GM23338 (cell line): Measurements from ENCODE around the gene SH3BP4. TPM values are rescaled to one million over a fixed set of nuclear protein-coding genes. Genes with fewer than 3 reads are reported as not detected.

Experiments used
- ATAC-seq: fragments of 200-7000 bp; cut with Tn5 transposase; 3 replicates; pipeline ENCODE4 v1.9.1; 2020
- DNase-seq: peaks from one replicate; pipeline ENCODE4 v3.0.0-alpha.2; 2015; ENCODE audit warnings: low spot score
- H2AFZ ChIP-seq: fragments of 200-600 bp; sonication (generic); 2 replicates; pipeline ENCODE4 v1.8.0; 2016; ENCODE audit warnings: antibody characterized with exemption, mild to moderate bottlenecking, moderate library complexity
- H3F3A ChIP-seq: fragments of 200-600 bp; sonication (generic); replicated peaks from 2 replicates; pipeline ENCODE4 v1.8.0; 2017; ENCODE audit warnings: antibody characterized with exemption, mixed run types, low read depth
- H3K27ac ChIP-seq: fragments of 200-600 bp; sonication (generic); 2 replicates; pipeline ENCODE4 v1.6.1; 2016; ENCODE audit warnings: low read depth
- H3K27me3 ChIP-seq: fragments of 200-600 bp; sonication (generic); 2 replicates; pipeline ENCODE4 v1.8.0; 2016; ENCODE audit warnings: mild to moderate bottlenecking, mixed run types, moderate library complexity; ENCODE audit not compliant: insufficient read depth
- H3K36me3 ChIP-seq: fragments of 200-600 bp; sonication (generic); 2 replicates; pipeline ENCODE4 v1.8.0; 2016; ENCODE audit warnings: mild to moderate bottlenecking; ENCODE audit not compliant: insufficient read depth
- H3K4me1 ChIP-seq: fragments of 200-600 bp; sonication (generic); 2 replicates; pipeline ENCODE4 v1.8.0; 2016; ENCODE audit warnings: mild to moderate bottlenecking, moderate library complexity; ENCODE audit not compliant: insufficient read depth
- H3K4me2 ChIP-seq: fragments of 200-600 bp; sonication (generic); 2 replicates; pipeline ENCODE4 v1.7.1; 2017; ENCODE audit warnings: mixed run types
- H3K4me3 ChIP-seq: fragments of 200-600 bp; sonication (generic); 2 replicates; pipeline ENCODE4 v1.6.1; 2016; ENCODE audit warnings: mixed run types
- H3K79me2 ChIP-seq: fragments of 200-600 bp; sonication (generic); replicated peaks from 2 replicates; pipeline ENCODE4 v1.8.0; 2017; ENCODE audit warnings: mild to moderate bottlenecking; ENCODE audit not compliant: insufficient read depth
- H3K9me2 ChIP-seq: fragments of 200-600 bp; sonication (generic); 2 replicates; pipeline ENCODE4 v1.8.0; 2017; ENCODE audit not compliant: insufficient read depth
- H4K20me1 ChIP-seq: fragments of 200-600 bp; sonication (generic); replicated peaks from 2 replicates; pipeline ENCODE4 v1.8.0; 2017; ENCODE audit warnings: mild to moderate bottlenecking; ENCODE audit not compliant: insufficient read depth
- H3K27ac Mint-ChIP-seq: 2 replicates; pipeline ENCODE4 v1.8.0; 2020; ENCODE audit warnings: inconsistent platforms, mild to moderate bottlenecking, moderate library complexity, mixed read lengths
- H3K27me3 Mint-ChIP-seq: 3 replicates; pipeline ENCODE4 v1.8.0; 2022; ENCODE audit warnings: low read depth, mild to moderate bottlenecking, moderate library complexity, mixed read lengths, inconsistent platforms; ENCODE audit not compliant: insufficient read depth, poor library complexity
- H3K36me3 Mint-ChIP-seq: 3 replicates; pipeline ENCODE4 v1.8.0; 2021; ENCODE audit warnings: low read depth, mild to moderate bottlenecking, inconsistent platforms, moderate library complexity, mixed read lengths
- H3K4me1 Mint-ChIP-seq: 3 replicates; pipeline ENCODE4 v1.8.0; 2020; ENCODE audit warnings: mild to moderate bottlenecking, inconsistent platforms, mixed read lengths
- H3K4me3 Mint-ChIP-seq: 3 replicates; pipeline ENCODE4 v1.8.0; 2021; ENCODE audit warnings: moderate library complexity, mild to moderate bottlenecking, inconsistent platforms, mixed read lengths
- H3K9me3 Mint-ChIP-seq: 3 replicates; pipeline ENCODE4 v1.8.0; 2020; ENCODE audit warnings: moderate library complexity, mild to moderate bottlenecking, inconsistent platforms, mixed read lengths
- CREB1 ChIP-seq: fragments of 250-450 bp; sonication (Bioruptor Pico); IDR thresholded peaks from 2 replicates; pipeline ENCODE4 v1.5.0; 2020; ENCODE audit warnings: low read depth, mild to moderate bottlenecking, moderate library complexity
- CTCF ChIP-seq, 2 experiments: fragments of 200-600 bp in 1 of 2; sonication (generic) in 1 of 2; conservative IDR thresholded peaks; 2 replicates each; pipeline versions ENCODE4 v1.5.1 to v1.6.1; 2016 to 2017; ENCODE audit warnings: antibody characterized with exemption in 2 of 2, low read depth in 2 of 2, mild to moderate bottlenecking in 2 of 2, moderate library complexity in 1 of 2
- EZH2 ChIP-seq: fragments of 200-600 bp; sonication (generic); IDR thresholded peaks from one replicate; pipeline ENCODE4 v1.8.0; 2017; ENCODE audit warnings: antibody characterized with exemption, mild to moderate bottlenecking, low read depth; ENCODE audit not compliant: unreplicated experiment
- EZH2phosphoT487 ChIP-seq: fragments of 200-600 bp; sonication (generic); IDR thresholded peaks from one replicate; pipeline ENCODE4 v1.8.1; 2018; ENCODE audit warnings: antibody characterized with exemption; ENCODE audit not compliant: unreplicated experiment
- JUNB ChIP-seq: IDR thresholded peaks from one replicate; pipeline ENCODE4 v1.6.1; 2016; ENCODE audit warnings: antibody characterized with exemption; ENCODE audit not compliant: unreplicated experiment
- NANOG ChIP-seq: IDR thresholded peaks from 2 replicates; pipeline ENCODE4 v1.6.1; 2016; ENCODE audit warnings: antibody characterized with exemption, borderline replicate concordance
- POLR2AphosphoS5 ChIP-seq: IDR thresholded peaks from 2 replicates; pipeline ENCODE4 v1.6.1; 2016; ENCODE audit warnings: antibody characterized with exemption, low read depth
- REST ChIP-seq: IDR thresholded peaks from one replicate; pipeline ENCODE4 v1.6.1; 2018; ENCODE audit warnings: antibody characterized with exemption; ENCODE audit not compliant: unreplicated experiment
- STAT1 ChIP-seq: IDR thresholded peaks from one replicate; pipeline ENCODE4 v1.6.1; 2016; ENCODE audit warnings: antibody characterized with exemption; ENCODE audit not compliant: unreplicated experiment
- ZNF114 ChIP-seq: fragments of 250-450 bp; sonication (Bioruptor Pico); IDR thresholded peaks from 2 replicates; pipeline ENCODE4 v1.5.0; 2020; ENCODE audit warnings: mild to moderate bottlenecking, moderate library complexity
- ZNF331 ChIP-seq: fragments of 250-450 bp; sonication (Bioruptor Pico); IDR thresholded peaks from 2 replicates; pipeline ENCODE4 v1.5.0; 2020; ENCODE audit warnings: low read depth, mild to moderate bottlenecking, moderate library complexity
- polyA plus RNA-seq: library from polyadenylated mRNA; unstranded; fragments of >200 nt; fragmentation: Nextera tagmentation; extraction: Ambion mirVana; gene quantifications from 2 replicates; pipeline ENCODE4 v1.2.1, GENCODE V29; 2016
- total RNA-seq: library from RNA; depleted of rRNA; stranded (reverse); fragments of >200 nt; shearing (Covaris generic); gene quantifications from 2 replicates; pipeline ENCODE4 v1.2.3, GENCODE V29; 2014
- TF ChIP-seq, protein P1 (sequence below): fragments of 250-450 bp; sonication (Bioruptor Pico); IDR thresholded peaks from 2 replicates; pipeline ENCODE4 v1.5.0; 2020; ENCODE audit warnings: mild to moderate bottlenecking, moderate library complexity
- TF ChIP-seq, protein P2 (sequence below): IDR thresholded peaks from 2 replicates; pipeline ENCODE4 v1.6.1; 2016; ENCODE audit warnings: antibody characterized with exemption

The SH3BP4 gene
- total and polyA plus RNA-seq, 2 experiments from 2014 or later = 15.6 to 50.9 TPM

DNA sequence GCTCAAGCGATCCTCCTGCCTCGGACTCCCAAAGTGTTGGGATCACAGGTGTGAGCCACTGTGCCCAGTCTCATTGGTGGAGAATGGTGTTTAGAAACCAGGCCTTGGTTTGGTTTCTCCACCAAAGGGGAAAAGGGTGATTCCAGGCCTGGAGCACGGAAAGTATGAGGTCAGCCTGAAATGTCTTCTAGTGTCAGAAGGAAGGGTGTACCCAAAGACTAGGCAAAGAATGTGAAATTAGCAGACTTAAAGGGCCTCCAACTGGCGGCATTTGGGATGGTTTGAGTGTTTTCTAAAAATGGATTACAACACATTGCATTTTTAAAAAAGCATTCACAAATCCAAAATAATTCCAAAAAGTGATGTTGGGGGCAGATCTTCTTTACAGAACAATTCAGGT is 139.6 kb downstream of the SH3BP4 start:
- no peak overlapping the region for H3K4me2 ChIP-seq
- Mint-ChIP-seq H3K9me3 (no peaks in the 10 kb centered on the region), H3K36me3 (no peaks in the 10 kb centered on the region), H3K27ac (no peak overlapping the region), H3K4me3 (no peak overlapping the region), H3K27me3 (peaks cover 10% of the 10 kb centered on the region), H3K4me1 (peaks cover 5% of the 10 kb centered on the region; the same call in 2 of the 3 replicates)
- H3F3A ChIP-seq = no peaks in the 10 kb centered on the region
- no peaks in the 10 kb centered on the region for H3K36me3 ChIP-seq
- DNase-seq (no peak), ATAC-seq (no peak)
- no peaks in the 10 kb centered on the region for H3K79me2 ChIP-seq
- no peak overlapping the region for H2AFZ ChIP-seq
- no peaks in the 10 kb centered on the region for H3K27me3 ChIP-seq
- no peaks in the 10 kb centered on the region for H4K20me1 ChIP-seq
- no peaks in the 10 kb centered on the region for H3K9me2 ChIP-seq
- no peak overlapping the region for H3K4me3 ChIP-seq
- TF ChIP-seq CREB1 (CRISPR knock-in tag) = no peak
- TF ChIP-seq EZH2 = no peak
- no peak for TF ChIP-seq POLR2AphosphoS5
- TF ChIP-seq, protein P1, sequence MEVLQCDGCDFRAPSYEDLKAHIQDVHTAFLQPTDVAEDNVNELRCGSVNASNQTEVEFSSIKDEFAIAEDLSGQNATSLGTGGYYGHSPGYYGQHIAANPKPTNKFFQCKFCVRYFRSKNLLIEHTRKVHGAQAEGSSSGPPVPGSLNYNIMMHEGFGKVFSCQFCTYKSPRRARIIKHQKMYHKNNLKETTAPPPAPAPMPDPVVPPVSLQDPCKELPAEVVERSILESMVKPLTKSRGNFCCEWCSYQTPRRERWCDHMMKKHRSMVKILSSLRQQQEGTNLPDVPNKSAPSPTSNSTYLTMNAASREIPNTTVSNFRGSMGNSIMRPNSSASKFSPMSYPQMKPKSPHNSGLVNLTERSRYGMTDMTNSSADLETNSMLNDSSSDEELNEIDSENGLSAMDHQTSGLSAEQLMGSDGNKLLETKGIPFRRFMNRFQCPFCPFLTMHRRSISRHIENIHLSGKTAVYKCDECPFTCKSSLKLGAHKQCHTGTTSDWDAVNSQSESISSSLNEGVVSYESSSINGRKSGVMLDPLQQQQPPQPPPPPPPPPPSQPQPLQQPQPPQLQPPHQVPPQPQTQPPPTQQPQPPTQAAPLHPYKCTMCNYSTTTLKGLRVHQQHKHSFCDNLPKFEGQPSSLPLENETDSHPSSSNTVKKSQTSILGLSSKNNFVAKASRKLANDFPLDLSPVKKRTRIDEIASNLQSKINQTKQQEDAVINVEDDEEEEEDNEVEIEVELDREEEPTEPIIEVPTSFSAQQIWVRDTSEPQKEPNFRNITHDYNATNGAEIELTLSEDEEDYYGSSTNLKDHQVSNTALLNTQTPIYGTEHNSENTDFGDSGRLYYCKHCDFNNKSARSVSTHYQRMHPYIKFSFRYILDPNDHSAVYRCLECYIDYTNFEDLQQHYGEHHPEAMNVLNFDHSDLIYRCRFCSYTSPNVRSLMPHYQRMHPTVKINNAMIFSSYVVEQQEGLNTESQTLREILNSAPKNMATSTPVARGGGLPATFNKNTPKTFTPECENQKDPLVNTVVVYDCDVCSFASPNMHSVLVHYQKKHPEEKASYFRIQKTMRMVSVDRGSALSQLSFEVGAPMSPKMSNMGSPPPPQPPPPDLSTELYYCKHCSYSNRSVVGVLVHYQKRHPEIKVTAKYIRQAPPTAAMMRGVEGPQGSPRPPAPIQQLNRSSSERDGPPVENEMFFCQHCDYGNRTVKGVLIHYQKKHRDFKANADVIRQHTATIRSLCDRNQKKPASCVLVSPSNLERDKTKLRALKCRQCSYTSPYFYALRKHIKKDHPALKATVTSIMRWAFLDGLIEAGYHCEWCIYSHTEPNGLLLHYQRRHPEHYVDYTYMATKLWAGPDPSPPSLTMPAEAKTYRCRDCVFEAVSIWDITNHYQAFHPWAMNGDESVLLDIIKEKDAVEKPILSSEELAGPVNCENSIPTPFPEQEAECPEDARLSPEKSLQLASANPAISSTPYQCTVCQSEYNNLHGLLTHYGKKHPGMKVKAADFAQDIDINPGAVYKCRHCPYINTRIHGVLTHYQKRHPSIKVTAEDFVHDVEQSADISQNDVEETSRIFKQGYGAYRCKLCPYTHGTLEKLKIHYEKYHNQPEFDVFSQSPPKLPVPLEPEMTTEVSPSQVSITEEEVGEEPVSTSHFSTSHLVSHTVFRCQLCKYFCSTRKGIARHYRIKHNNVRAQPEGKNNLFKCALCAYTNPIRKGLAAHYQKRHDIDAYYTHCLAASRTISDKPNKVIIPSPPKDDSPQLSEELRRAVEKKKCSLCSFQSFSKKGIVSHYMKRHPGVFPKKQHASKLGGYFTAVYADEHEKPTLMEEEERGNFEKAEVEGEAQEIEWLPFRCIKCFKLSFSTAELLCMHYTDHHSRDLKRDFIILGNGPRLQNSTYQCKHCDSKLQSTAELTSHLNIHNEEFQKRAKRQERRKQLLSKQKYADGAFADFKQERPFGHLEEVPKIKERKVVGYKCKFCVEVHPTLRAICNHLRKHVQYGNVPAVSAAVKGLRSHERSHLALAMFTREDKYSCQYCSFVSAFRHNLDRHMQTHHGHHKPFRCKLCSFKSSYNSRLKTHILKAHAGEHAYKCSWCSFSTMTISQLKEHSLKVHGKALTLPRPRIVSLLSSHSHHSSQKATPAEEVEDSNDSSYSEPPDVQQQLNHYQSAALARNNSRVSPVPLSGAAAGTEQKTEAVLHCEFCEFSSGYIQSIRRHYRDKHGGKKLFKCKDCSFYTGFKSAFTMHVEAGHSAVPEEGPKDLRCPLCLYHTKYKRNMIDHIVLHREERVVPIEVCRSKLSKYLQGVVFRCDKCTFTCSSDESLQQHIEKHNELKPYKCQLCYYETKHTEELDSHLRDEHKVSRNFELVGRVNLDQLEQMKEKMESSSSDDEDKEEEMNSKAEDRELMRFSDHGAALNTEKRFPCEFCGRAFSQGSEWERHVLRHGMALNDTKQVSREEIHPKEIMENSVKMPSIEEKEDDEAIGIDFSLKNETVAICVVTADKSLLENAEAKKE (CRISPR knock-in tag) = no peak
- TF ChIP-seq ZNF331 (CRISPR knock-in tag) = no peak
- TF ChIP-seq, protein P2, sequence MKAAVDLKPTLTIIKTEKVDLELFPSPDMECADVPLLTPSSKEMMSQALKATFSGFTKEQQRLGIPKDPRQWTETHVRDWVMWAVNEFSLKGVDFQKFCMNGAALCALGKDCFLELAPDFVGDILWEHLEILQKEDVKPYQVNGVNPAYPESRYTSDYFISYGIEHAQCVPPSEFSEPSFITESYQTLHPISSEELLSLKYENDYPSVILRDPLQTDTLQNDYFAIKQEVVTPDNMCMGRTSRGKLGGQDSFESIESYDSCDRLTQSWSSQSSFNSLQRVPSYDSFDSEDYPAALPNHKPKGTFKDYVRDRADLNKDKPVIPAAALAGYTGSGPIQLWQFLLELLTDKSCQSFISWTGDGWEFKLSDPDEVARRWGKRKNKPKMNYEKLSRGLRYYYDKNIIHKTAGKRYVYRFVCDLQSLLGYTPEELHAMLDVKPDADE = no peak
- no peak for TF ChIP-seq NANOG
- no peak for TF ChIP-seq REST
- no peak for TF ChIP-seq ZNF114 (CRISPR knock-in tag)
- TF ChIP-seq JUNB = no peak
- TF ChIP-seq CTCF (conservative IDR thresholded peaks at IDR 0.05; ENCODE audit: low read depth in 2 of 2) = no peak
- no peak for TF ChIP-seq STAT1
- no peak for TF ChIP-seq EZH2phosphoT487
- no peaks in the 10 kb centered on the region; the same call in 1 of the 2 replicates for H3K4me1 ChIP-seq
- no peak overlapping the region for H3K27ac ChIP-seq
